WTC11 (cell line): ENCODE measurements around the gene HNRNPM.

ENCODE experiments used
- CREM ChIP-seq: sonication (generic); formaldehyde crosslinking; IDR thresholded peaks from 2 replicates; pipeline ENCODE4 v1.8.1; 2022; ENCODE audit warnings: mild to moderate bottlenecking, missing genetic modification reagents, moderate library complexity
- CTCF ChIP-seq: fragments of 200-600 bp; IDR thresholded peaks from 2 replicates; pipeline ENCODE4 v1.8.0; 2022; ENCODE audit warnings: antibody characterized with exemption
- JAZF1 ChIP-seq: fragments of 250-450 bp; sonication (Bioruptor Pico); IDR thresholded peaks from 2 replicates; pipeline ENCODE4 v1.9.0; 2021; ENCODE audit warnings: moderate library complexity, mild to moderate bottlenecking, inconsistent platforms
- SMAD3 ChIP-seq: sonication (generic); formaldehyde crosslinking; IDR thresholded peaks from 2 replicates; pipeline ENCODE4 v1.8.0; 2022; ENCODE audit warnings: missing genetic modification reagents, mild to moderate bottlenecking, borderline replicate concordance
- TF ChIP-seq, protein P1 (sequence below): sonication (generic); formaldehyde crosslinking; IDR thresholded peaks from 2 replicates; pipeline ENCODE4 v1.8.1; 2022; ENCODE audit warnings: low read depth, missing genetic modification reagents, borderline replicate concordance

DNA sequence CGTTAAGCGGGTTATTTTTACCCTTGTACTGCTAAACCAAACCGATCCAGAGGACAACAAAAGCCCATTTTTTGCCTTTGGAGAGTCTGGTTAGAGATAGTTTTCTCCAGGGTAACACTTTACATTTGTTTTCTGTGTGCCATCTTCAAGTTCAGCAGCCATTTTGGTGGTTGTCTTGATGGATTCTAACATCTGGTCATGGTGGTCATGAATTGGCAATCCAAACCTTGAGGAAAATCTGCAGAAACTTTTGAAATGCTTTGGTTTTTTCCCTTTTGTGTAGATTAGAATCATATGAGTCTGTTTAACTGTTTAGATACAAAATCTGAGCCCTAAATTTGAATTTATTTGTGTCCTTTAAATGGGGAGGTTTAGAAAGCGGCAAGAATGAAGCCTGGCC is 16.6 kb downstream of the HNRNPM start:
- TF ChIP-seq CTCF (no peak), JAZF1 (CRISPR knock-in tag) (no peak), SMAD3 (CRISPR knock-in tag) (no peak), CREM (CRISPR knock-in tag) (no peak)
- TF ChIP-seq, protein P1, sequence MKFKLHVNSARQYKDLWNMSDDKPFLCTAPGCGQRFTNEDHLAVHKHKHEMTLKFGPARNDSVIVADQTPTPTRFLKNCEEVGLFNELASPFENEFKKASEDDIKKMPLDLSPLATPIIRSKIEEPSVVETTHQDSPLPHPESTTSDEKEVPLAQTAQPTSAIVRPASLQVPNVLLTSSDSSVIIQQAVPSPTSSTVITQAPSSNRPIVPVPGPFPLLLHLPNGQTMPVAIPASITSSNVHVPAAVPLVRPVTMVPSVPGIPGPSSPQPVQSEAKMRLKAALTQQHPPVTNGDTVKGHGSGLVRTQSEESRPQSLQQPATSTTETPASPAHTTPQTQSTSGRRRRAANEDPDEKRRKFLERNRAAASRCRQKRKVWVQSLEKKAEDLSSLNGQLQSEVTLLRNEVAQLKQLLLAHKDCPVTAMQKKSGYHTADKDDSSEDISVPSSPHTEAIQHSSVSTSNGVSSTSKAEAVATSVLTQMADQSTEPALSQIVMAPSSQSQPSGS (CRISPR knock-in tag): no peak
